ENCODE measurements around the gene WDR44. TPM values are rescaled to one million over a fixed set of nuclear protein-coding genes. Genes with fewer than 3 reads are reported as not detected.
"Not testable (repeated sequence)": the region's sequence is repeated elsewhere in the genome, so short reads cannot be mapped to it uniquely, and the experiment has no call there.

The WDR44 gene
- total RNA-seq, result 10 to 100 TPM; 20.5 to 24.1 TPM
- 10 to 100 TPM in 1 of 2 donors, 1 to 10 TPM in 1; 7.6 to 10.4 TPM for polyA plus RNA-seq

GRCh38 chrX:118345464-118346257, at the start of gene WDR44:
Gene WDR44, plus strand, starts transcription at chrX:118346106. Its CDS starts 398 bp downstream, at chrX:118346504.
- Mint-ChIP-seq H3K4me1 (peaks cover 16 to 51% (median 27%) of the 10 kb centered on the region in 4 donors), H3K36me3 (peaks cover 0 to 13% of the 10 kb centered on the region in 2 donors), H3K9me3 (peaks cover 0 to 2% (median 0%) of the 10 kb centered on the region in 8 donors), H3K27ac (peak within 1 kb of the TSS; percentile 97 to 100 (median 98)), H3K4me3 (peak within 1 kb of the TSS; percentile 97 to 100 (median 99)), H3K27me3 (no peaks in the 10 kb centered on the region)
- ChIA-PET POLR2A (ENCODE audit: partially characterized antibody) (interaction anchor here (0.8 to 2.2 kb wide), 6 partner anchors 11 to 183 kb away, joined by 3 to 9 read pairs (median 4); no protein-coding TSS in a partner anchor), CTCF (ENCODE audit: partially characterized antibody) (interaction anchor here (1.1 kb wide), 1 partner anchor 10 kb away, joined by 3 read pairs; no protein-coding TSS in a partner anchor)
- peak within 1 kb of the TSS; percentile 84 for H3K27ac ChIP-seq (ENCODE audit: low read depth, low read length)
- DNase-seq, result peak; percentile 88 to 95 (median 94)
- H3K27me3 ChIP-seq (ENCODE audit: insufficient read depth, low read length), result no peaks in the 10 kb centered on the region
- peak within 1 kb of the TSS; percentile 76 to 85 for H3K4me3 ChIP-seq (ENCODE audit: low read length in 2 of 2)
- peaks cover 39% of the 10 kb centered on the region for H3K4me1 ChIP-seq (ENCODE audit: insufficient read depth, low read length)
- intact Hi-C loops (cut with micrococcal nuclease), result loop anchor here (1.0 to 10.0 kb wide), 4 partner anchors 151 to 1122 kb away; partner anchors contain the start of gene SLC25A5
- H3K36me3 ChIP-seq (ENCODE audit: insufficient read depth, low read length), result no peaks in the 10 kb centered on the region
- no peaks in the 10 kb centered on the region for H3K9me3 ChIP-seq (ENCODE audit: control insufficient read depth in 1 of 2, low read length in 2 of 2)

GRCh38 chrX:118305827-118306226, 40.1 kb upstream of the WDR44 start:
- CTCF ChIA-PET (ENCODE audit: partially characterized antibody); H3K4me3 Mint-ChIP-seq; H3K27ac ChIP-seq (ENCODE audit: low read depth, low read length); H3K27me3 ChIP-seq (ENCODE audit: insufficient read depth, low read length); intact Hi-C loops (cut with micrococcal nuclease); H3K4me1 ChIP-seq (ENCODE audit: insufficient read depth, low read length); H3K36me3 Mint-ChIP-seq; H3K27ac Mint-ChIP-seq; H3K9me3 ChIP-seq (ENCODE audit: control insufficient read depth in 1 of 2, low read length in 2 of 2); DNase-seq; H3K36me3 ChIP-seq (ENCODE audit: insufficient read depth, low read length); H3K27me3 Mint-ChIP-seq; H3K4me1 Mint-ChIP-seq; H3K4me3 ChIP-seq (ENCODE audit: low read length in 2 of 2); POLR2A ChIA-PET (ENCODE audit: partially characterized antibody): not testable (repeated sequence)
- H3K9me3 Mint-ChIP-seq, result peaks cover 0 to 40% (median 24%) of the 10 kb centered on the region in 8 donors

- no peak overlapping the region for H3K4me3 Mint-ChIP-seq
- ChIA-PET POLR2A (ENCODE audit: partially characterized antibody) (no interaction called here), CTCF (ENCODE audit: partially characterized antibody) (no interaction called here)
- H3K4me3 ChIP-seq (ENCODE audit: low read length in 2 of 2), result no peak overlapping the region
- H3K27ac Mint-ChIP-seq, result no peak overlapping the region
- H3K27ac ChIP-seq (ENCODE audit: low read depth, low read length), result no peak overlapping the region
- intact Hi-C loops (cut with micrococcal nuclease), result no loop called here
- H3K4me1 ChIP-seq (ENCODE audit: insufficient read depth, low read length), result no peaks in the 10 kb centered on the region
- no peaks in the 10 kb centered on the region for H3K9me3 ChIP-seq (ENCODE audit: control insufficient read depth in 1 of 2, low read length in 2 of 2)
- no peaks in the 10 kb centered on the region for H3K36me3 Mint-ChIP-seq
- no peaks in the 10 kb centered on the region for H3K9me3 Mint-ChIP-seq
- no peaks in the 10 kb centered on the region for H3K4me1 Mint-ChIP-seq
- no peaks in the 10 kb centered on the region for H3K27me3 ChIP-seq (ENCODE audit: insufficient read depth, low read length)
- H3K36me3 ChIP-seq (ENCODE audit: insufficient read depth, low read length), result no peaks in the 10 kb centered on the region
- DNase-seq, result no peak
- peaks cover 8% of the 10 kb centered on the region in 2 donors for H3K27me3 Mint-ChIP-seq
These were observed 30.4 kb upstream of the WDR44 start for GRCh38 chrX:118315529-118315928.

GRCh38 chrX:118324588-118324987, 21.3 kb upstream of the WDR44 start:
- DNase-seq, result no peak
- H3K9me3 Mint-ChIP-seq, result no peaks in the 10 kb centered on the region
- H3K4me1 Mint-ChIP-seq, result no peaks in the 10 kb centered on the region
- no peak overlapping the region for H3K27ac Mint-ChIP-seq
- intact Hi-C loops (cut with micrococcal nuclease), result no loop called here
- no peaks in the 10 kb centered on the region for H3K27me3 ChIP-seq (ENCODE audit: insufficient read depth, low read length)
- no peak overlapping the region for H3K27ac ChIP-seq (ENCODE audit: low read depth, low read length)
- ChIA-PET POLR2A (ENCODE audit: partially characterized antibody) (no interaction called here), CTCF (ENCODE audit: partially characterized antibody) (interaction anchor here (0.9 kb wide), 1 partner anchor 17 kb away, joined by 3 read pairs; no protein-coding TSS in a partner anchor)
- no peak overlapping the region for H3K4me3 ChIP-seq (ENCODE audit: low read length in 2 of 2)
- H3K36me3 ChIP-seq (ENCODE audit: insufficient read depth, low read length), result no peaks in the 10 kb centered on the region
- H3K4me1 ChIP-seq (ENCODE audit: insufficient read depth, low read length), result no peaks in the 10 kb centered on the region
- H3K36me3 Mint-ChIP-seq, result no peaks in the 10 kb centered on the region
- H3K9me3 ChIP-seq (ENCODE audit: control insufficient read depth in 1 of 2, low read length in 2 of 2), result no peaks in the 10 kb centered on the region
- H3K27me3 Mint-ChIP-seq, result peaks cover 0 to 2% of the 10 kb centered on the region in 2 donors
- no peak overlapping the region for H3K4me3 Mint-ChIP-seq

GRCh38 chrX:118325453-118325852, 20.5 kb upstream of the WDR44 start:
- CTCF ChIA-PET (ENCODE audit: partially characterized antibody), result interaction anchor here (0.9 kb wide), 1 partner anchor 18 kb away, joined by 3 read pairs; no protein-coding TSS in a partner anchor
- Mint-ChIP-seq H3K36me3 (no peaks in the 10 kb centered on the region), H3K9me3 (no peaks in the 10 kb centered on the region), H3K27me3 (no peaks in the 10 kb centered on the region), H3K4me3 (no peak overlapping the region), H3K27ac (no peak overlapping the region), H3K4me1 (no peaks in the 10 kb centered on the region)
- no peaks in the 10 kb centered on the region for H3K4me1 ChIP-seq (ENCODE audit: insufficient read depth, low read length)
- H3K27ac ChIP-seq (ENCODE audit: low read depth, low read length), result no peak overlapping the region
- H3K9me3 ChIP-seq (ENCODE audit: control insufficient read depth in 1 of 2, low read length in 2 of 2), result no peaks in the 10 kb centered on the region
- peak in 1 of 5 donors; percentile 14 for DNase-seq
- POLR2A ChIA-PET (ENCODE audit: partially characterized antibody), result no interaction called here
- no peaks in the 10 kb centered on the region for H3K36me3 ChIP-seq (ENCODE audit: insufficient read depth, low read length)
- intact Hi-C loops (cut with micrococcal nuclease), result no loop called here
- no peaks in the 10 kb centered on the region for H3K27me3 ChIP-seq (ENCODE audit: insufficient read depth, low read length)
- no peak overlapping the region for H3K4me3 ChIP-seq (ENCODE audit: low read length in 2 of 2)

GRCh38 chrX:118329175-118329574, 16.7 kb upstream of the WDR44 start:
- H3K36me3 ChIP-seq (ENCODE audit: insufficient read depth, low read length), result no peaks in the 10 kb centered on the region
- no peak overlapping the region for H3K4me3 ChIP-seq (ENCODE audit: low read length in 2 of 2)
- no peaks in the 10 kb centered on the region for H3K27me3 ChIP-seq (ENCODE audit: insufficient read depth, low read length)
- ChIA-PET POLR2A (ENCODE audit: partially characterized antibody) (no interaction called here), CTCF (ENCODE audit: partially characterized antibody) (no interaction called here)
- Mint-ChIP-seq H3K36me3 (no peaks in the 10 kb centered on the region), H3K27ac (no peak overlapping the region), H3K27me3 (no peaks in the 10 kb centered on the region), H3K4me3 (no peak overlapping the region), H3K4me1 (no peaks in the 10 kb centered on the region), H3K9me3 (no peaks in the 10 kb centered on the region)
- no peak for DNase-seq
- no peak overlapping the region for H3K27ac ChIP-seq (ENCODE audit: low read depth, low read length)
- H3K4me1 ChIP-seq (ENCODE audit: insufficient read depth, low read length), result no peaks in the 10 kb centered on the region
- intact Hi-C loops (cut with micrococcal nuclease), result no loop called here
- no peaks in the 10 kb centered on the region for H3K9me3 ChIP-seq (ENCODE audit: control insufficient read depth in 1 of 2, low read length in 2 of 2)

- ChIA-PET POLR2A (ENCODE audit: partially characterized antibody) (no interaction called here), CTCF (ENCODE audit: partially characterized antibody) (no interaction called here)
- no peak overlapping the region for H3K27ac Mint-ChIP-seq
- H3K4me1 Mint-ChIP-seq, result no peaks in the 10 kb centered on the region
- no peaks in the 10 kb centered on the region for H3K4me1 ChIP-seq (ENCODE audit: insufficient read depth, low read length)
- no peaks in the 10 kb centered on the region for H3K27me3 Mint-ChIP-seq
- intact Hi-C loops (cut with micrococcal nuclease), result no loop called here
- no peak overlapping the region for H3K4me3 ChIP-seq (ENCODE audit: low read length in 2 of 2)
- no peaks in the 10 kb centered on the region for H3K36me3 Mint-ChIP-seq
- H3K4me3 Mint-ChIP-seq, result no peak overlapping the region
- no peak overlapping the region for H3K27ac ChIP-seq (ENCODE audit: low read depth, low read length)
- no peak for DNase-seq
- H3K36me3 ChIP-seq (ENCODE audit: insufficient read depth, low read length), result no peaks in the 10 kb centered on the region
- no peaks in the 10 kb centered on the region for H3K27me3 ChIP-seq (ENCODE audit: insufficient read depth, low read length)
- peaks cover 0 to 2% (median 0%) of the 10 kb centered on the region in 8 donors for H3K9me3 Mint-ChIP-seq
- no peaks in the 10 kb centered on the region for H3K9me3 ChIP-seq (ENCODE audit: control insufficient read depth in 1 of 2, low read length in 2 of 2)
These were observed 8.2 kb upstream of the WDR44 start for GRCh38 chrX:118337687-118338086.

All from CD4-positive, alpha-beta memory T cell (primary cell).